CD4-positive, alpha-beta T cell treated with Interleukin-2 at 100 ng/mL for 4 hours (primary cell): Measurements from ENCODE around the gene WWOX.

Experiments used
- DNase-seq: peaks from one replicate; pipeline ENCODE4 v3.0.0-alpha.2; 2020; ENCODE audit warnings: low spot score

The WWOX gene

DNA sequence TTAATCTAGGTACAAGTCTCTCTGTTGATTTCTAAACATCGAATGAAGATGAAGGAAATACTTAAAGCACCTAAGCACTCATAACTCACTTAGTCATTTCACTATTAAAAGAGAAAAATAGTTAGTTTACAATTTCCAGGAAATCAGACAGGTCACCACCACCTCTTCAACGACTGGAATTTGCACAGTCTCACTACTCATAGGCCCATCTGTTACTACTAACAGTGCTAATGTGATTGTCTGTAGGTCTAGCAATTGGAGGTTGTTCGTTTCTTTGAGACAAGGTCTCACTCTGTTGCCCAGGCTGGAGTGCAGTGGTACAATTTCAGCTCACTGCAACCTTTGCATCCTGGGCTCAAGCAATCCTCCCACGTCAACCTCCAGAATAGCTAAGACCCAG lies 1056.5 kb downstream of the WWOX start:
- DNase-seq, result no peak

DNA sequence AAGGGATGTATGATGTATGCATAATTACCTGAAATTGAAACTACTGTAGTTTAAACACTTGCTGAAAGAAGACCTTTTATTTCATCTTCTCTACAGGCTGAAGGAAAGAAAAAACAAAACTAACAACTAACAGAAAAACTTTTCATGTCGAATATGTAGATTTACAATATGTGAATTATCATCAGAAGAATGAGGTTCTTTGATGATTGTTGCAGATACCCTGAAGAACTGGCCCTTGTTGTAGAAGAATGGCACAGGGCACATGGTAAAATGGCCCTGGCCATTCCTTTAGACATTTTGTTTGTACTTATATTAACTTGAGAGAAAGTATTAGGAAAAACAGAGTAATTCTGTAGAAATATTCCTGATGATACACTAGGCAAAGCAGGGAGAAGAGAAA lies 1057.3 kb downstream of the WWOX start:
- DNase-seq, result no peak

DNA sequence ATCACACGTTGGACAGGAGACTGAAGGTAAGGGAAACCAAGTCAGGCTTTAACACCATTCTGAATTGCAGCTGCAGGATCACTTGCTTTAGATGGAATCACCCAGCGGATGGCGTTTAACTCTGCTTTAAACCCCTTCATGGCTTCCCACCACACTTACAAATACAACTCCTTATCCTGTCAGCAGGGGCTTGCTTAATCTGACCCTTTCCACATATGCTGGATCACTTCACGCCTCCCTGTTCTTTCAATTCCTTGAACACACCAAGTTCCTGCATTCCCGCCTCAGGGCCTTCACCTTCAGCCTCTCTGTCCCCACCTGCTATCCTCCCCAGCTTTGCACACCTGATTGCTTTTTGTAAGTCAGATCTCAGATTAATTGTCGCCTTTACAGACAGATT lies 1058.9 kb downstream of the WWOX start:
- DNase-seq, result no peak

DNA sequence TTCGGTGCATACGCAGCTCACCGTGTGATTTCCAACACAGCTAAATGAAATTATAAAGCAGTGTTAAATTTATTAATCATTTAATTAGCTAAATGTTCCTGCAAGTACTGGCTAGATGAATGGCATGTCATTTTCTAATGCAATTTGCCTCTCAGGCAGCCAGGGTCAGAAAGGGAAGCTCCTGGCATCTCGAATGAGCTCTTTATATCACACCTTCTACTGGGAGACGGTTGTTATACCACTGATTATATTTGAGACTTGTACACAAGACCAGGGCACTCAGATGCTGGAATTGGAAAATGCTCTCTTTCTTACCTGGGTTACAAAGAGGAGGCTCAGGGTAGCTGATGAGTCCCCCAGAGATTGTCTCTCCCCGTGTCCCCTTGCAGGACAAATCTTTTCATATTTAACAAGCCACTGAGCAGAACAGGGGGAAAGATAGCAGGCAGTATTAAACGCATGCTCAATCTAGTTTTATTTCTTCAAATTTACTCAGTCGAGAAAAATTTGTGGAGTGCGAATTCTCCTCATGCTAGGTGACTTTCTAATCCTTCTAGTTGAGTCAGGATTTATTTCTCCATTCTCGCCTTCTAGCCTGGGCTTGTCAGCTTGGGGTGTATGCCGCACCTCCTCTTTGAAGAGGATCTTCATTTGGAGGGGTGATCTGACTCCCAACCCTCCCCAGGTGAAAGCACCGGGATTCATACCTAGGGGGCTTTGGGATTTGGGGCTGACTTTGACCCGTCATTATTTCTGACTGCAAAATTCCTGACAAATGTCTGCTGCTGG lies 1060.0 kb downstream of the WWOX start:
- DNase-seq, result no peak

DNA sequence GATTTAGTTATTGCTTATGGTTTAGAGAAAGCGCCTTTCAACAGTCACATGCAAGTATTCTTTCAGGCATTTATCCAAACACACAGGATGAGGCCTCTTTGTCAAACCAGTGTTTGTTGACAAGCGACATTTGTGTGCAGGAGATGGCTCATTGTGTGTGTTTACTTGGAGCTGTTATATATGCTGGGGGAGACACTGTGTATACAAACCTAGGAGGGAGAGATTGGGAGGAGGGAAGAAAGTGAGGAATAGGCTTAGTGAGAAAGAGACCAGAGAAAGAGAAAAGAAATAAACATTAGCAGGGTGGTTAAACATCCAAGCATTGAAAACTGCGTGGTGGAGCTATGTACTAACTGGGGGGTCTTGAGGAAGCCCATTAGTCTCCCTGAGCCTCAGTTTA lies 1063.5 kb downstream of the WWOX start:
- no peak for DNase-seq

DNA sequence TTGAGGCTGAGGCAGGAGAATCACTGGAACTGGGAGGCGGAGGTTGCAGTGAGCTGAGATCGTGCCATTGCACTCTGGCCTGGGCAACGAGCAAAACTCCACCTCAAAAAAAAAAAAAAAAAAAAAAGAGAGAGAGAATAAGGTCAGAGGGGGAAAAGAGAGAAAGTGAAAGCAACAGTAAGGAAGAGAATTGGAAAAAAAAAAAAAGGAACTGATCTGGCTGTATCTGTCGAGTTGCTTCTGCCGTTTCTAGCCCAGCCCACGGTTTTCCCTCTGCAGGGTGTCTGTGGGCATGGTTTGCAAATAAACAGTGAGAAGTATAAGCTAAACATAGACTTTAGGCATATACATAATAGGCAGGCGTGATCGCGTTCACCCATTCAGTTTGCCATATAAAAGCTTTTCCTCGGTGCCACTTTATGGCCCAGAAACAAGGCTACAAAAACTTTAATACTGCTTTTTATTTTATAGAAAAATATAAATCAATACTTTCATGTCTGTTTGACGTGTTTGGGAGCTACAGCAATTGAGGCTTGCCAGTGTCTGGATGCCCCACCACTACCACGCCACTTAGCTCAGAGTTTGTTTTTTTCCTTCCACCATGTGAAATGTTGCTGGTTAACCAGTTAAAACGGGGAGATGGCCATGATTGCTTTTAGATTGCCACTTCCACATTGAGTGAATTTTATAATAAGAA lies 1064.4 kb downstream of the WWOX start:
- DNase-seq, result no peak

DNA sequence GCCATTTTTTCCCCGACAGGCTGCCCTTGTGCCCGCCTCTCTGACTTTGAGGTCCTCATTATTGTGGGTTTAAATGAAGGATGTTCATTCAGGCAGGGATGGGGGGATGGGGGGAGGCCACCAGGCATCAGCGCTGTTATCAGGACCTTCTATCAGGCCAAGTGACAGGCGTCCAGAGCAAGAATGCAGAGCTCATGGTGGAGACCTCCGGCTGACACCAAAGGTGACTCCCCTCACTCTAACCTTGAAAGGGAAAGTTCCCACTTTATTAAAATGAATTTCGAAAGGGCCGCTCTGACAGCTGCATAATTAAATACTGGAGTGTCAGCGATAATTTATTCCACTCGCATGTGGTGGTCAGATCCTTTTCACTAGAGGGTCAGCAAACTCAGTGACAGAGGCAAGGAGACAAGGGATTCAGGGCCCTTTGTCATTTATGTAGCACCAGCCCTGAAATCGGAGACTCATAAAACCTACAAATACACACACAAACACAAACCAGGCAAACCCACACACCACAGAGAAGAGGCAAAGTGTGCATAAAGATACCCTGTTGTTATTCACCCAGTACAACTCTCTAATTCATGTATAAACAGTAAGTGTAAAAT lies 1065.0 kb downstream of the WWOX start:
- no peak for DNase-seq

DNA sequence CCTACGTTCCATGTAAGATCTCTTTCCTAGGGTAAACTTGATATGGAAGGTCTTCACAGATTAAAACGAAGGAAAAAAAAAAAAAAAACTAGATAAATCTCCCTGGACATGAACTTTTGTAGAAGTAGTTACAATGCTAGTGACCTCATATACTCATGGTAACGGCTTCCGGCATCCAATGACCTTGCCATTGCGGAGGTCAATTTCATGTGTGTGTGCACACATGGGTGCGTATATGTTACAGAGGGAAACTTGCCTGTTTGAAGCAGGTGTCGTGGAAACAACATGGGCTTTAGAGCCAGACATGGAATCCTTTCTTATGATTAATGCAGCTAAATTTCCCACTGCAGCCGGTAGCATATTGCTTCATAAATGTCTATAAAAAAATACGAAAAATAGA lies 1065.6 kb downstream of the WWOX start:
- no peak for DNase-seq

DNA sequence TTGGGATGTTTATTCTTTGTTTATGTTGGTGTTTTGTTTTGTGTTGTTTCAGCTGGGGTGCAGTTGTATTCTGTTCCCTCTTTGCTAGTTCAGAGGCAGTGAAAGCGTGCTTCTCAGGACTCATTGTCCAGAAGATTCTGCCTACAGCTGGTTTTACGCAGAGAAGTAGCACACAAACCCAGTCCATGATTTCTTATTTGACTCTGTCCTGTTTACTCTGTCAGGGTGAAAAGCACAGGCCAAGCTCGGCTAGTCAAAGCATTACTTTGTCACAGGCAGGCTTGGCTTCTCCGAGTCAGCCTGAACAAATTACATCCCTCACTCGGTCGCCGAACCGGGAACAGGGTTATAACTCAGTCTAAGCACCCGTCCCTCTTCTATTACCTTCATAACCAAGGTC lies 1066.1 kb downstream of the WWOX start:
- DNase-seq, result no peak

DNA sequence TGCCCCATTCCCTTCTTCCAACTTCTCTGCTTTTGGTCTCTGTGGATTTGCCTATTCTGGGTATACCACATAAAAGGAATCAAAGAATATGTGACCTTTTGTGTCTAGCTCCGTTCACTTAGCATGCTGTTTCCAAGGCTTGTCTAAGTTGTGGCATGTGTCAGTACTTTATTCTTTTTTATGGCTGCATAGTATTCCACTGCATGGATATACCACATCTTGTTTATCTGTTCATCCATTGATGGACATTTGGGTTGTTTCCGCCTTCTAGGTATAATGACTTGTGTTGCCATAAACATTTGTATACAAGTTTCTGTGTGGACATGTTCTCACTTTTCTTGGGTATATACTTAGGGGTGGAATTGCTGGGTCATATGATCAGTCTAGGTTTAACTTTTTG lies 1068.4 kb downstream of the WWOX start:
- DNase-seq, result no peak

DNA sequence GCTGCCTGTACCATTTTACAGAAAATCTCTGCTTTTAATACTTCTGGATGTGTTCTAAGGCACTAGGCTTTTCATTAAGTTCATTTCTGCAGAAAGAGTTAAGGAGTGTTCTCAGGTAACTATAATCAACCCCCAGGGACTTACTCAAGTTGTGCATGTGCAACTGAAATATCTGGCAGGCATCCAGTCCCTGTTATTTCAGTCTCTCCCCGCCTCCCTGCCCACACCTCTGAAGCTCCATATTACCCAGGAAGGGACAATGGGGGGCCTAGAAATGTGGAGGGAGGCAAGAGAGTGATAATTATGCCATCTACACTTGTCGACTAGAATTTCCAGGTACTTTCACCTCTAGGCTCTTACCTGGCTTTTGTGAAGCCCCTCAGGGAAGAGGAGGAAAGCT lies 1068.9 kb downstream of the WWOX start:
- DNase-seq, result no peak

DNA sequence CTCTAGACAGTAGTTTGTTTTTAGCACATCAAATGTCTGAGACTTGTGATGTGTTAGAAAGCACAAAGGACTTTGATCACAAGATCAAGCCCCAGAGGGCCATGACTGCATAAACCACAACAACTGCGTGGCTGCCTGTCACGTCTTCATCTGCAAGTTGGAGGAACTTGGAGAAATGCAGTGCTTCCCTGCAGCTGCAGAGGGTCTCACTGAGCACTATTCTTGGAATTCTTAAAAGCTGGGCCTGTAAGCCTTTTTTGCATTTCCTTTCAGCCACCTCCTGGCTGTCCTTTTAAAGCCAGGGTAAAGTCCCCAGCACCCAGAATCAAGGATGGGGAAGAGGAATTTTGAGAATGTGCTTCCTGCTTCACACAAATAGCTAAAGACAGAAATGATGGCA lies 1069.8 kb downstream of the WWOX start:
- no peak for DNase-seq

DNA sequence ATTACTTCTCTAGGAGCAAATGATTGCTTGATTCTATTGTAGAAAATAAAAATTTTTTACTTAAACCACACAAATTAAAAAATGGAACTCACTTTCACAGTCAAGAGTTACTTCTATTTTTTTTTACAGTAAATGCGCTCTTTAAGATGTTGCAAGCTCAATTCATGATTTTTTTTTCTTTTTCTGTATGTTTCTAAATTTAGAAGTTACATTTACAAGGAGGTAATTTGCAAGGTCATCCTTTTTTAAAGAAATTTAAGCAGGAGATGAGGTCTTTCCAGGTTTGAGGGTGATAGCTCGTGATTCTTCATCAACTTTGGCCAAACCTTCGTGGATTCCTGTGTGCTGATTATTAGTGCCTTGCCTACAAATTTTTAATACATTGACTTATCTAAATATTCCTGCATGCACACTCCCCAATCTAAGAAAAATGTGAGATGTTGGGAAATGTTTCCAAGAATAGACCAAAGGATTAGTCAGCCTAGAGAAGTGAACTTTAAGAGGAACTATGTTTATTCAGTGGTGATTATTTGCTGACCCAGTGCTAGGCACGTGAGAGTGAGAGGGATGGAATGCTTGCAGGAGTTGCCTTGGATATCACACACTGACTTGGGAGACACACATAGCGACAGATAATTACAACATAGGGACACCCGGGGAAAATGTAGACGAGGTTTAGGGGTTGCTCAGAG lies 1071.2 kb downstream of the WWOX start:
- no peak for DNase-seq

DNA sequence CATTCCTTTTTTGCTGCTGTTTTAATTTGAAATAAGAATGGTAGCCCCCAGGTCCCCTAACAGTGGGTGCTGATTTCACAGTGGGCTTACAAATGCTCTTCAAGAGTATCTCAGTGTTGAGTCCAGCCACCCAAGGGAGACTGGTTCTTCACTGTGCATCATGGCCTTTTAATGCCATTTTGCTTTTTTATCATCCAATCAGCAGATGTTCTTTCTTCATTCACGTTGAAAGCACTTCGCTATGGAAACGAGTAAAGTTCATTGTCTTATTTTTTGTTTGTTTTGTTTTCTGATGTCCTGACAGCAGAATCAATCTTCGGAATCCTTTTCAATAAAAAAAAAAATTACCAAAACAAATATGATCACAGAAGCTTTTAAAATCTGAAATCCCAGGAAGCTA lies 1072.0 kb downstream of the WWOX start:
- DNase-seq, result no peak

DNA sequence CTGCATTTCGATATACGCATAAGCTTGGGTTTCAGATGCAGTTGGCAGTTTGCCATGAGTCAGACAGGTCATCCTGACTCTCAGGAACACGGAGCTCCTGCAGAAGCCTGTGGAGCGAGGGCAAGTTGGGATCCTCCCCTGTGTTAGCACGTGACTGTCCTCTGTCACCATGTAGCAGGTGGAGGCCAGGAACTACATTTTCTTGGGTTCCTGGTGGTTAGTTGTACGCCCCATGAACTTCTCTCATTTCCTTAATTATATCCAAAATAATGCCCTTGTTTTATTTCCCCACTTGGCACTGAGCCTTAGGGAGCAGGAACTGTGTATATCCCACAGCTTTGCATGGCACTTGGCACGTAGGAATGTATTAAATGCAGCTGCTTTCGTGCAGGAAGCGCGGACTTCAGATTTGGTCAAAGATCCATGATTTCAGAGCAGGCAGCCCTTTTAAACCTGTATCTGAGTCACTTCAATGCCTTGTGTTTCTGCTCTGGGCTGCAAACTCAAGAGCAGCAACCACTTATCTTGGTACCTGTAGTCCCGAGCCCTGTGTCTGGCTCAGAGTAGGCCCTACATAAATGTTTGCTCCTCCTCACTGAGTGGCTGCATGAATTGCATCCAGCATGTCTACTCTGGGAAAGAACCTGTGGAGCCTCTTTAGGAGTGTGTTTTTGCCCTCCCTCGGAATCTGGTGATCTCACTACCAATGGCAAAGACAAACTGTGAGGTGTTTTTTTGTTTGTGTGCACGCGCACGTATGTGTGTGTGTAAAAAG lies 1072.7 kb downstream of the WWOX start:
- DNase-seq, result no peak

DNA sequence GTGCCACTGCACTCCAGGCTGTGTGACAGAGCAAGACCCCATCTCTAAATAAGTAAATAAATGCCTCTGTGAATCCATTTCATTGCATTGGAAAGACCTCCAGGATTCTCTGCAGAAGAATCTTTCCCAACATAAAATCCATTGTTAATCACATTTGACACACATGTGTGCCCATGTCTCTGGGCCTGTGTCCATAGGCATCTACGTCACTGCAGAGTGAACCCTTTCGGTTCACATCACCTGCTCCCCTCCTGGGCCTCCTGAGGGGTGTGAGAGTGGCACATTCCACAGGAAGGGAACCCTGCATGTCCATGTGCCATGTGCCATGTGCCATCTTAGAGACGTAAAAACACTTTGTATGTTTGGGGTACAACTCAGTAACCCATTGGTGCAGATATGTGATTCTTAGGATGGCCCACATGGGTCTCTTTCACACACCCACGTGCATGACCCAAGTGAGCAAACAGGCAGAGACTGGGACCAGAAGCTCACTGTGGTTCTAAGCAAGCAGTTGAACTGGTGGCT lies 1073.6 kb downstream of the WWOX start:
- no peak for DNase-seq

DNA sequence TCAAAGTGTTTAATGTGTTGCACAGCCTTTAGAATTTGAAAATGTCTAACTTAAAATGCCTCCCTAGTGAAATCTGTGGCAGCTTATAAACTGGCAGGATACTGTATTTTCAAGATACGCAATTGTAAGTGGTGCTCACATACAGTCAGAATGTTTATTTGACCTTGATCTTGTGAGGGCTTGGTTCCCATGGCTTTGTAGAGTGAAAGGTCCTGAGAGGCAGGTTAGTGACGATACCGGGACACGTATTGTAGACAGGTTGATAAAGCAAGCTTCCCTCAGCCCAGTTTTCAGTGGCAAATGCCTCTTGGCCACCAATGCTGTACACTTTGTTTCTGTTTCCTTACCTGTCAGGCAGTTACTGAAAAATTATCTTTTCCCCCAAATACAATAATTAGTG lies 1074.5 kb downstream of the WWOX start:
- DNase-seq, result no peak

DNA sequence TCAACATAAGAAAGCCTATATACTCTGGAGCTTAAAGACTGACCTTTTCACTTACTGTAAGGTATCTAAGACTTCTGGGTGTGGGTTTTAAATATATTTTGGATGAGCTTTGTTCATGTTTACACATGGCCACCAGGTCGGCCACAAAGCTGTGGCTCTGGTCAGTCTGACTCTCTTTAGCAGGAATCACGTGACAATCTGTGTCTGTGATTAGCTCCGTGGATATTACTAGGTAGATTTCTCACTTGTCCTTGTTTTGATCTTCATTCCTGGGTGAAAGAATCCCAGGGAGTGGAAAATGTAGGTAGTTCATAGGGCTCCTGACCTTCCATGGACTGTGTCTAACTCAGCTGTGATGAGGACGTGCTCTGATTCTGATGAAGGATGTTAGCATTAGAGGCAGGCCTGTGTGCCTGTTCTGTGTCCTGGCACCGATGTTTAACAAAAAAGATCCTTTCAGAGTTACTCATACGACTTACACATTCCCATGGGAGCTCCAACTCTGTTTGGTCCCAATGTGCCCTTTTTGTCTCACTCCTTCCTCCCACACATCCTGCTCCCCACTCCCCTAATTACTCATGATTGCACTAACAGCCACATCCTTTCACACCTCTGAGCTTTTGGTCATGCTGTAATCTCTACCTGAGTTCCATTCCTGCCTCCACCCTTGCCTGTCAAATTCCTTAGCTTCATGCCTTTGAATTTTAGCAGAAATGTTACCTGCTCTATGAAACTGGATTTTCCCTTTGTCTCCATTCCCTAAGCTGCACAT lies 1076.0 kb downstream of the WWOX start:
- DNase-seq, result no peak

DNA sequence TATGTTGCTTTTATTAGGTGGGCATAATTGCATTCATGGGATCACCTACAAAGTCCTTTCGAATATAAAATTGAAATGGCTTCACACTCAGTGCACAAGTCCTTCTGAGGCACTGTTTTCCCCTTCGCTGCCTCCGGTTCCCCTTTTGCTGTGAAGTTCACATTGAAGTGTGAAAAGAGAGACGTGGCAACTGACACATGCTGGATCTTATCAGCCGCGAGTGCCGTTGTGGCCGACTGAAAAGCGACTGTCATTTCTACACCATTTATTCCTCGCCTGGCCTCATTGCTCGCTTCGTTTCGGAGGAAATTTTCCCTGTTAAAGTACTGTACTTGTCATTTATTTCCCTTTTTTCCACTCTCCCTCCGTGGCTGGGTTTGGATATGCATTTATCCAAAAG lies 1077.6 kb downstream of the WWOX start:
- DNase-seq, result no peak

DNA sequence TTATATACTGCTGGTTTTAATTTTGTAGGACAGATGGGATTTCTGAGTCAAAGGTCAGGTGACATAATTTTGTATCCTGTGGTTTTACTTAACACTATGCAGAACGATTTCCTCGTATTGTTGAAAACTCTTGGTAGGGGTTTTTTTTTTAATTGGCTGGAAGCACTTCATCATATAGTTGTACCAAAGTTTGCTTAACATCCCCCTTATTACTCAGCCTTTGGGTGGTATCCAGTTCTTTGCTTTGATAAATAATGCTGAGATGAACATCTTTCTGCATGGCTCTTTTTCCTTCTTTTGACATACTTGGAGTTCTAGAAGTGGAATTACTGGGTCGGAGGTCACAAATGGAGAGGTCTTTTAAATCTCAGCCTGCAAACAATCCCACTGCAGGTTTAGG lies 1082.0 kb downstream of the WWOX start:
- DNase-seq, result no peak

DNA sequence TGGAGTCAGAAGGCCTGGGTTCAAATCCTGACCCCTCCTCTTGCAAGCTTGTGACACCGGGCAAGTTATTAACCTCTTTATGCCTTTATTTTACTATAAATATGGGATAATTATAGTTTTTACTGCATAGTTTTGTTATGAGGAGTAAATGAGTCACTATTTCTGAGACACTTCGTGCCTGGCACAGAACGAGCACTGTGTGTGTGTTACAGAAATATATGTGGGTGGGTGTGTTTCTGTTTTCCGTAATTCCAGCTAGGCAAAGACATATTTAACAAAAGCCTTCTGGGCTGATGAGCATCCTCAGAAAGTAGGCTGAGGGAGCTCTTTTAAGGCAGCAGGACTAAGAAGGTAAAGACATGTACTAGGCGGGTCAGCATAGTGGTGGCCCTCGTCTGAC lies 1083.2 kb downstream of the WWOX start:
- no peak for DNase-seq
